Left lobe of liver (tissue), 2 donors: Measurements from ENCODE around the gene NEK6. TPM values are rescaled to one million over a fixed set of nuclear protein-coding genes. Genes with fewer than 3 reads are reported as not detected.

Experiments used
- ATAC-seq: fragments of 200-7000 bp; cut with Tn5 transposase; one replicate; pipeline ENCODE4 v1.9.1; 2020; ENCODE audit warnings: mild to moderate bottlenecking, moderate library complexity
- DNase-seq: peaks from one replicate; pipeline ENCODE4 v3.0.0-alpha.2; 2020; ENCODE audit warnings: low spot score
- total RNA-seq: library from RNA; stranded (reverse); gene quantifications from one replicate; pipeline ENCODE4 v1.2.1, GENCODE V29; 2021
- donor health status: DM: no; HTN: no; CAD: no; lungs with moderate emphysema.
- donor health status: DM: no; HTN: yes; CAD: no.

NEK6 gene
- total RNA-seq, 1 donor from 2014 or later: 84.5 TPM

DNA sequence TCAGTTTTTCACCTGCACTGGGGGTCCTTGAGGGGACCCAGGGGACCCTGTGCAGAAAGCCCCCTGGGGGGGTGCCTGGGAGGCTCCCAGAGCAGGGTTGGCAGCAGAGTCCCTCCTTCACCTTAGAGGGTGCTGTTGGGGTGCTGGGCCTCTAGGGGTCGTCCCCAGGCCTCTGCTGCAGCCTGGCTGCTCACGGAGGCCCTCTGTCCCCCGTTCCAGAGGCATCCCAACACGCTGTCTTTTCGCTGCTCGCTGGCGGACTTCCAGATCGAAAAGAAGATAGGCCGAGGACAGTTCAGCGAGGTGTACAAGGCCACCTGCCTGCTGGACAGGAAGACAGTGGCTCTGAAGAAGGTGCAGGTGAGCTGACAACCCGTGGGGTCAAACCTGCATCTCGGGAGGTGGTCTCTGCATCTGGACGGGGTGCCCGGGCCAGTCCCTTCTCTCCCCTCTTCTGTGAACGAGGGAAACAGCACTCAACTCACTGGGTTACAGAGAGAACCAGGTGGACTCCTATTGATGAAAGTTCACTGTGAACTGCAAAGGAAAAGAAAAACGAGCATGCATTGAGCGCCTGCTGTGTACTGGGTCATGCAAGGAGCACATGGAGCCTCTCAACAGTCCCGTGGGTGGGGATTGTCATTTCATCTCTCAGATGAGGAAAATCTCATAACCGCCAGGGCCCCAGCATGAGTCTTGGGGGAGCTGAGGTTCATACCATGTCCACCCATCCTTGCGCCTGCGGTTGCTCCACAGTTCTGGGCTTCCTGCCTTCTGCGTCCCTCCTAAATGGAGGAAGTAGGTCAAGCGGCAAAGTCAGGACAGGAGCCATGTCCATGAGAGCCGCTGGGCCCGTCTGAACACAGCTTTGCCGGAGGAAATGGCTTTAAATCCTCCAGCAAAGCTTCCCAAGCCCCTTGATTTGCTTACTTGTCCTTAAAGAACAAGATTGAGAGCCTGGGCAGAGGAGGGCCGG is 54.8 kb downstream of the NEK6 start:
- DNase-seq: no peak
- ATAC-seq: no peak

DNA sequence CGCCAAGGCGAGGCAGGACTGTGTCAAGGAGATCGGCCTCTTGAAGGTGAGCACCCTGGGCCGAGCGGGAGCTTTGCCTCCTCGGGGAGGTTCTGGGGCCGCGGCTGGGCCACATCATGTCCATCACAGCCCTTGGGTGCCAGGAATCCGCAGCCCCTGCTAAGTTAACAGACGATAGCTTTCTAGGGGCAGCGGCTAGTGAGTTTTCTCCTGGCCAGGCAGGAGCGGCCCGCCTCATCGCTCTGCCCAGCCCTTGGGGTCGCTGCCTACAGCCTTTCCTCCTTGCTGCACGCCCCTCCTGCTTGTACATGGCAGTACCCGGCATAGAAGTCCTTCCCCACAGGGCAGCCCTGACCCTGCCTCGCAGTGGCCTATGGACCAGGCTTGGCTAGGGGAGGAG is 56.2 kb downstream of the NEK6 start:
- ATAC-seq (no peak), DNase-seq (no peak)

DNA sequence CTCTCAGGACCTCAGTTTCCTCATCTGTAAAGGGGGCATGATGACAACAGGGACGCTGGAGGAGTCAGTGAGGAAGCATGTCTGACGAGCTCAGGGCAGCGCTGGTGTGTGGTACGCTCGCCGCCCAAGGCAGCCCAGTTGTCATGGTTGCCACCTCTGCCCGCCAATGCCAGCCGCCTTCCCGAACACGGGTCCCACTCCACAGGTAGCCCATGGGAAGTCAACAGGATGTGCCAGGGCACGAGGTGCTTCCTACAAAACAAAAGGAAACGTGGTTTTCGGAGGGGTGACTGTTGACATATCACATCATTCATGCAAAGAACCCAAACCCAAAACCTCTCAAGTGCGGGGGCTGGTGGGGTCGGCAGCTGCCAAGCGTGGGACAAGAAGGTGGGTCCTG is 58.1 kb downstream of the NEK6 start:
- no peak for ATAC-seq

DNA sequence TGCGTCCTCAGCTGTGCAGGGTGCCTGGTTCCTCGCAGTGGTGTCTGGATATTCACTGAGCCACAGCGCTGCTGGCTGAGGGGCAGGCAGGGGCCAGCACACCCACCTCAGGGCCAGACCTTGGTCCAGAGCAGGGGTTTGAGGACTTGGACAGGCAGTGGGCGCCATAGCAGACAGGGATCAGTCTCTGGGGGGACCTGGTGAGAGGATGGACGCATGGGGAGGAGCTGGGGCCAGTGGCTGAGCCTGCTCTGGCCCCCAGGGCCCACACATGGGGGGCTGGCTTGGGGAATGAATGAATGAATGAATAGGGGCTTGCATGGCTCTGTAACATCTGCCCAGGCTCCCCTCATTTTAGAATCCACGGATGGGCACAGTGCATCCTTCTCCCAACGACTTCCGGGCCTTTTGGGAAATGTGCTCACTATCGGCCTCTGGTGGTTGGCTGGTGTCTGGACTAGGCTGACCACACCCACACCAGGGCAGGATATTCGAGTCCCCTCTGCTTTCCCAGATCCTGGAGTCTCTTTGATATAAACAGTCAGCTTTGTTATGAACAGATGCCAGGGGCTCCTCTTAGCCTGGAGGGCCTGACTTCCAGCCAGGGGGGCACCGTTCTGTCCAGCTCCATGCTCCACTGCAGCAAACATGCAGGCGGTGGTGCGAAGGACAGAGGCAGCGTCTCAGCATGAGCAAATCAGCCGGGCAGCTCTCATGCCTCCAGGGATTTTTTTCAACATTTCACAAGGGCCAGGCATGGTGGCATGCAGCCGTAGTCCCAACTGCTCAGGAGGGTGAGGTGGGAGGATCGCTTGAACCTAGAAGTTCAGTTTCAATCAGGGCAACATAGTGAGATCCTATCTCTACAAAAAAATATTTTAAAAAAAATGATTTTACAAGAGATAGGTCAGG is 62.6 kb downstream of the NEK6 start:
- ATAC-seq (peak; percentile 89), DNase-seq (peak; percentile 71)

More for the DNA sequence above, 58.1 kb downstream of the NEK6 start:
- no peak for DNase-seq

DNA sequence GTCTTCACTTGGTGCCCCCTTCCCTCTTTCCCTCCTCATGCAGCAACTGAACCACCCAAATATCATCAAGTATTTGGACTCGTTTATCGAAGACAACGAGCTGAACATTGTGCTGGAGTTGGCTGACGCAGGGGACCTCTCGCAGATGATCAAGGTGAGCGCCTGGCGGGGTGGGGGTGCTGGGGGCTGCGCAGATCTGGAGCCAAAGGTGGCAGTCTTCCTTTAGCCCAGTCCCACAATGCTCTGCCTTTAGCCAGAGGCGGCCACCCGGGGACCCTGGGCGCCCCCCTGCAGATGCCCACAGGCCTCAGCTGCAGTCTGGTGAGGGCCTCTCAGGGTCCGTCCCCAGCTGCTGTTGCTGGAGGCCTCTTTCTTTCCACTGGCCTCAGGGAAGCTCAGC is 63.7 kb downstream of the NEK6 start:
- no peak for DNase-seq

DNA sequence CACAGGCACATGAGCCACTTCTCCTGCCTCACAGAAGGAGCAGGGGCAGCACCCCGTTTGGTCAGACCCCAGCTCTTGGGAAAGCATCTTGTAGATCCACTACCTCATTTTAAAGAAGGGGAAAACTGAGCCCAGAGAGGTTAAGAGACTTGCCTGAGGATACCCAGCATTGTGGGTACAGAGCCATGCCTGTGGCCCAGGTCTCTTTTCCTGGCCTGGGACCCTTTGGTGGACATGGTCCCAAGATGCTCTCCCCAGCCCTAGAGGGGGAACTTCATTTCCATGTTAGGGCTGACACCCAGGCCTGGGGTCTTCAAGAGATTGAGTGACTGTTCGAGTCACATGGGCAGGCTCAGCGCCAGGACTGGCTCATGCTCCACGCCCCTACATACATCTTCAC is 64.2 kb downstream of the NEK6 start:
- no peak for DNase-seq

More for the DNA sequence above, 63.7 kb downstream of the NEK6 start:
- no peak for ATAC-seq

DNA sequence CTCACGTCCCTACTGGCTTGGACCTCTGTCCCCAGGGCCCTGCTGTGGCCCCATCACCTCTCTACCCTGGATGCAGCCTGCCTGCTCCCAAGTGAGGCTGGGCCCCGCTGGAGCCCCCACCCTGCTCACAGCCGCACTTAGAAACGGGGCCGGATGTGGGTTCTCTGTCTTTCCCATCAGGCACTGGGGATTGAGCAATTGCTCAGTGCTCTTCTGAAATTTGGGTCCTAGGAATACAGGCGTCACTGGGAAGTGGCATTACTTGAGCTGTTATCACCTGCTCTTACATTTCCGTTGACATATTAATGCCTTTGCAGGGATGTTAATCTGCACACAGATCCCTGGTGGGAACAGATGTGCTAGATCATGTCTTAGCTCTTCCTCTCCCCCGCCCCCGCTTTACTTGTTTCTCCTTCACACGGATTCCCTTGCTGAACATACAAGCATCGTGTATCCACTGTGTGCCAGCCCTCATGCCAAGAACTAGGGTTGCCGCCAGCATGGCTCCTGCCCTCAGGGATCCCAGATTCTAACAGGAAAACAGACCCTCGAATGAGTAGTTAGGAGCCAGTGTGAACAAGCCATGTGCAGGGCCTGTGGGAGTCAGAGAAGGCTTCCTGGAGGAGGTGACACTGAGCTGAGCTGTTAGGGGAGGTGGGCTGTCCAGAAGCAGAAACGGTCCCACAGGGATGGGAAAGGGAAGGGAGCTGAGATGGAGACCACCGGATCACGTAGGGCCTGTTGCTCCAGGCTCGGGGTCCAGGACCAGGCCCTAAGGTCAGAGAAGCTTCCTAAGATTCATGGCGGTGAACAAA is 65.1 kb downstream of the NEK6 start:
- ATAC-seq (no peak), DNase-seq (no peak)

More for the DNA sequence above, 64.2 kb downstream of the NEK6 start:
- no peak for ATAC-seq

DNA sequence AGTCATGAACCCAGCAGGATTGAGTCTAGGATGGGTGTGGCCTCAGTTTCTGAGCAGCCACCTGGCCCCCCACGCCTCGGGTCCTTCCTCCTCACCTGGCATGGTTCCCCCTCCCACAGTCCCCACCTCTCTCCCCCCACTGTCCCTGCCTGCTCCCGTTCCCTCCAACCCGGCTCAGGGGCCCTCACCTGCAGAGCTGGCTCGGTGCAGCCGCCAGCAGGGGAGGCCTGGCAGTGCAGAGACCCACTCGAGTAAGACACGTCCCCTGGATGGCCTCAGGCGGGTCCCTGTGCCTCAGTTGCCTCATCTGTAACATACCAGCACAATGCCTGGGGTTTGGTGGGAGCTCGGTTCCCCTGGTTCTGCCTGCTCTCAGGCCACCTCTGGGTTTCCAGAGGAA is 66.2 kb downstream of the NEK6 start:
- DNase-seq (no peak), ATAC-seq (no peak)

DNA sequence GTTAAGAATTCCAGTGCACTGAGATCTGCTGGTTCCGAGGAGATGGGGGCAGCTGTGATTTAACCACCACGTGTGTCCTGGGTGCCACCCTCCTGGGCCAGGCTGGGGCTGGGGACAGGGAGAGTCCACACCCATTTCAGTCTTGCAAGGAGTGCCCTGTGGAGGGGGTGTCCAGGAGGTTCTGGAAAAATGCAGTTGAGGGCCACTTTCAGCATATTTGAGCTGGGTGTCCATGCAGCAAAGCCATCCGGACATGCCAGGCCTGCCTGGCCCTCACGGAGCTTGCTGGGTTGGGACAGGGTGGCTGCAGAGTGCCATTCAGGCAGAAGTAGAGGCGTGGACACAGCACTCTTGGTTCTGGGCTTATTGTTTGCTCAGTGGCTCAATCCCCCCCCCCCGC is 68.1 kb downstream of the NEK6 start:
- DNase-seq: no peak
- no peak for ATAC-seq

DNA sequence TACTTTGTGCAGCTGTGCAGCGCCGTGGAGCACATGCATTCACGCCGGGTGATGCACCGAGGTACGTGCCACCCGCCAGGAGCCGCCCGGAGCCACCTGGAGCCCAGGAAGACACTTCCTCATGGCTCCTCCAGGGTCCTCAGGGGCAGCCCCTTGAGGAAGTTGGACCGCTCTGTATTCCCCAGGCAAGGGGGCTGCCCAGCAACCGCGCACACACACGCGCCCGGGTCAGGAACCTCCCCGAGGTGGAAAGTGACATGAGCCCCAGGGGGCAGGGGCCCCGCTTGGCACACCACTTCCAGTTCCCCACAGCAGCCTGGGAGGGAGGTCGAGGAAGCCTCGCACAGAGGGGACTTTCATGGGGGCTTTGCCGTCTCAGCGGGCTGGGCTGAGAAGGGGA is 68.6 kb downstream of the NEK6 start:
- no peak for ATAC-seq

DNA sequence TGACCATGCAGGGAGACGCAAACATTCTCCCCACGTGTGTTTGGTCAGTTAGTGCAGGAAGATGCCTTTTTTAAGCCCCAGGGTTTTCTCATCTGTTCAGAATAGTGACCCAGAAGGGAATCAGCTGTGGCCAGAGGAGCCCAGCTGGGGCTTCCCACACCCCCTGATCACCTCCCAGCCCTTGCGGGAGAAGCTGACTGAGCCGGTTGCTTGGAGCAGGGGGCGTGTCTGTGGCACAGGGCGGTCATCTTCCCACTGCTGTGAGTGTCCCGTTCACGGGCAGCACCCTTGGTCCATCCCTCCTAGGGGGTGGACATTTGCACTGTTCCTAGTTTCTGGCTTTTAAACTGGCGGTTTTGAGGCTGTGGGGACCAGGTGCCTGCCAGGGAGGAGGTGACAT is 69.7 kb downstream of the NEK6 start:
- no peak for DNase-seq

More for the DNA sequence above, 68.6 kb downstream of the NEK6 start:
- no peak for DNase-seq

DNA sequence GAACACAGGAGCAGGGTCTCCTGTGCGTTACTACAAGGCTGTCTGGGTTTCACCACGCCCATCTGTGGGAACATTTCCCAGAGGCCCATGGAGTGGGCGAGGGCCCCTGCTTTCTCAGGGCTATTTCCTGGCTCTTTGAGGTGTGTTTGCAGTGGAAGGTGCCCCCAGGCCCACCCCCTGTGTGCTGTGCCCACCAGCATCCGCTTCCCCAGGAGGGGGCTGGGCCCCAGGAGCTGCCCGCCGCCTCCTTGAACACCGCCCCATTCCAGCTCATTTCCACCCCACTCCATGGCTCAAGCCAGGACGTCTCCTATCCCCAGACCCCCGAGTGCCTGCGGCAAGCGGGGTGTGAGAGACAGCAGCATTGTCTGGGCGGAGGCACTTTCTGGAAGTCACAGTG is 70.5 kb downstream of the NEK6 start:
- ATAC-seq: no peak
- no peak for DNase-seq

More for the DNA sequence above, 69.7 kb downstream of the NEK6 start:
- ATAC-seq: no peak

DNA sequence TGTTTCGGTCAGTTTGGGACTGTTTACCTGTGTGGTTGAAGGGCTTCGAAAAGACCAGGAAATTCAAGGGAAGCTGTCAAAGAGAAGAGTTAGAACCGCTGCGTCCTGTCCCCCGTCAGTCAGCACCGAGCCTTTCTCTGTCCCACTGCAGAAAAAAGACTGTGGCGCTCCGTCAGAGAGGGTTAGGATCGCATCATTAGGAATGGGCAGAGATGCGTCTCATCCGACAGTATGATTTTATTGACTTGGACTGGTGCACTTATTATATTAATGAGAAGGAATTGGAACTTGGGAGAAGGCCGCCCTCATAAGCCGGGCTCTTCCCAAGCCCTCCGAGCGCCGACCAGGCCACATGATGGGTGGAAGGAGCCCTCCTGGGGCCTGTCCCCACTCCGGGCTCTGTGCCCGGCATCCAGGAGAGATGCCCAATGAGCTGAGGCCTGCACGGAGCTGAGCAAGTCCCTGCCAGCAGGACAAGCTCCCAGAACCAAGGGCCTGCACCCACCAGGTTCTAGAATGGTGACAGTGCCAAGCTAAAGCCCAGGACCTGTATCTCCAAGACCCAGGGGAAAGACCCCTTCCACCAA is 71.5 kb downstream of the NEK6 start:
- DNase-seq (no peak), ATAC-seq (no peak)

DNA sequence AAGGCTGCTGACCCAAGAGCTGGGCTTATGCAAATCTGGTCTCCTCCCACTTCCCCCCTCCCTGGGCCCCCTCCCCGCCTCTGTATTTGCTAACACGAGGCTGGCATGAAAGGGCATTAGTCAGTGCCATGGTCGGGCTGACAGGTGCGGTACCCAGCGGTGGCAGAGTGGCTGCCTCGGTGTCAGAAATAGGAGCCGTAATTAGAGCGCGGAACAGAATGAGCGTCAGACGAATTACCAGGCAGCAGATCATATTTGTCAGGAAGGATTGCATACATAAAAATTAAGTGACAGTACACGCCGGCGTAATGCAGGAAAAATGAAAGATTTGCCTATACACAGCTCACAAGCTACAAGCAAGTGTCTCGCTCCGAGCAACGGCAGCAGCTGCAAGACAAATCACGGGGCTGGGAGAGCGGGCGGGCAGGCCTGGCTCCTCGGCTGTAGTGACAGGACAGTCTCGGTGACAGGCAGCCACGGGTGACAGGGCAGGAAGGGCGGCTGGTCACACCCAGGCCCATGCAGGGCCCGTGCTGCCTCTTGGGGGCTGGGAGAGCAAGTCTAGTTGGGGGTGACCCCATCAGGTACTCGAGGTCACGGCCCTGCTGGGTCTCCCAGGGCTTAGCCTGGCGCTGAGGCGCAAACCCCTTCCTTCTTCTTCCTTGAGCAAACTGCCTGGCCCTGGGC is 72.4 kb downstream of the NEK6 start:
- DNase-seq: no peak
- ATAC-seq: no peak

DNA sequence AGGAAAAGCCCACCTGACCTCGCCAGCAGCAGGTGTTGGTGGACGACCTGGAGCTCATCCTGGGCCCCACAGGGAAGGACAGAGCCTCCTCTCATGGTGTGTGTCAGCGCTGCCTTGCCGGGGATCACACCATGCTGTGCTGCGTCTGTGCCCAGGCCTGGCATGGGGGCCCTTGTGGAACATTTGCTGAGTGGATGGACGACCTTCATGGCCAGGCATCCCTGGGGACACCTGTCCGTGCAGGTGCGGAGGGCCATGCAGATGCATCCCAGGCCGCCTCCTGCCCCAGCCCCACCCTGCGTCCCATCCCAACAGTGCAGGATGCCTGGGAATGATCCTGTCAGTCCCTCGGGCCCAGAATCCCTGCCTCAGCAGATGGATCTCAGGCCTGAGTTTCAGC is 73.8 kb downstream of the NEK6 start:
- no peak for ATAC-seq
- DNase-seq: no peak

DNA sequence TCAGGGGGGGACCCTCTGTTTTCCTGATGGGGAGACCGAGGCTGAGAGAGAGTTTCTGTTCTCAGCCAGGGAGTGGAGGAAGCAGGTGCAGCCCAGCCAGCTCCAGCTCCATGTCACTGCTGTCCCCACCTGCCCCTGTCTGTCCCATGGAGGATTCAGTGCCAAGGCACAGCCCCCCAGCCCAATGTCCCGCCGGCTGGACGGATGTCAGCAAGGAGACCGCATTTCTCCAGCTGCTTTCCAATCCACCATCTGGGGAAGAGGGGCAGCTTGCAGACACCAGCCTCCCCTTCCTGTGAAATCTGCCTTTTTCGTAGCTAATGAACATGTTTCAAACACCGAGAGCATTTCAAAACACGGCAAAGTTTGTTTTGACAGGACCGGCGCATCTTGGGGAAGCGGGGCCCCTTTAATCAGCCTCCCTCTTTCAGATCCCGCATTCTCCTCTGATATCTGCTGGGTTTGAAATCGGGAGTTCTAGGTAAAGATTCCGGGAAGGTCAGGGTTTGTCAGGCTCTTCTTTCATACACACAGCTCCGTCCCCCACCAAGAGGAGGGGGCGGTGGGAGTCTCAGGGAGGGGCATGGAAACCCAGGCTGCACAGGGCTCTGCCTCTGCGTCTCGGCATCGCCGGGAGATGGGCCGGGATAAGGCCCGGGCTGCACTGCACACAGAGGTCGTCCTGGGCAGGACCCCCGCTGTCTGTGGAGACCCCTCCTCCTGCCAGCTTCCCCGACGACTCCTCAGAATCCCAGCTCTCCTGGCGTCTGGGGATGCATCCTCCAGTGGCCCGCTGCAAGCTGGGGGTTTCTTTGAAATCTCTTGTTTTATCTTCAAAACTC is 74.8 kb downstream of the NEK6 start:
- ATAC-seq (no peak), DNase-seq (no peak)

DNA sequence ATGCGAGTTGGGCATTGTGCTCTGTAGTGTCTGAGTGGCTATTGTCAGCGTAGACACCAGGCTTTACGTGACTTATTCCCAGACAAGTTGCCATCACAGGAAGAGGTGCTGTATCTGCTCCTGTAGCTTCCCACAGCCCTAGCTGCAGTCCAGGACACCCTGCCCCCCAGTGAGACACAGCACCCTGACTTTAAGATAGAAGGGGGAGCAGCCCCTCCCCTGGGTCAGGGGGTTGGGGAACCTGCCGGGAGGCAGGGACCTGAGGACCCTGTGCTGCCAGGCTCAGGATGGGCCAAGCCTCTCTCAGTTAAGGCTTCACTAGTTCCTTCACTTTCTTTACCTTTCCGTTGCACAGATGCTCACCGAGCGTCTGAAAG is 75.4 kb downstream of the NEK6 start:
- DNase-seq: no peak
- ATAC-seq: no peak

DNA sequence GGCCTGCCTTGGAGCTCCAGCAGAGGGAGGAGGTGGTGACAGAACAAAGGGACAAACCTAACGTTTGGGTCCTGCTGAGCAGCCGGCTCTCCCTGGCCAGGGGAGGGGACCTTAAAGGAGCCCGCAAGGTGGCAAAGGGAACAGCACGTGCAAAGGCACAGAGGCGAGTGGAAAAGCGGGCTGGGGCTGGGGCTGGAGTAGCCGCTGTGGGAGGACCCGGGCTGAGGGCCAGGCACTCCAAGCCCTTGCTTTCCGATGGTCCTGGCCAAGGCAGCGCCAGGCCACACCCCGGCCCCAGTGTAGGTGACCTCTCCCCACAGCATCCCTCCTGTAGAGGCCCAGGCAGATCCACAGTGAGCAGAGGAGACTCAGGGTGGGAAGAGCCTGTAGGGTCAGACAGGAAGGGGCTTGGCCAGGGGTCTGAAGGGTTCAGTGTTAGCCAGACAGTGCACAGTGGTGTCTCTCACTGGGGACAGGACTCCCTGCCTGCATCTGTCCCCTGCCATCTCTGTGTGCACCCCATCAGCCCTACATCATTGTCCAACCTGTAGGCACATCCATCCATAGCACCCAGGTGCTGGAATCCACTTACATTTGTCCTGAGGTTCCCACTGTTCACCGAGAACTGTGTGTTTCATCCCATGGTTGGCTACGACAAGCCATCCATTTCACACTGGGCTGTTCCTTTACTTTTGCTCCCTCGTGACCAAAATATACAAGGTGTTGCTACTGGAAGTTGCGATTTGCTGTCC is 77.0 kb downstream of the NEK6 start:
- ATAC-seq: peak; percentile 33
- no peak for DNase-seq
